Measurements from ENCODE around the gene ZNF385B.

GRCh38 chr2:179588486-179589145 is 272.8 kb downstream of the ZNF385B start:
- TF ChIP-seq POLR2AphosphoS5 (IDR thresholded peaks at IDR 0.05) (no peak), CTCF (IDR thresholded peaks at IDR 0.05) (no peak)
